Stromal cell of bone marrow (primary cell): ENCODE results near the gene NUCKS1.
A peak's percentile ranks its signal among the peaks of the same experiment; 100 is the strongest.

Experiments
- DNase-seq: peaks from one replicate; pipeline ENCODE4 v3.0.0-alpha.2; 2012; ENCODE audit warnings: low read depth

NUCKS1 gene

DNA sequence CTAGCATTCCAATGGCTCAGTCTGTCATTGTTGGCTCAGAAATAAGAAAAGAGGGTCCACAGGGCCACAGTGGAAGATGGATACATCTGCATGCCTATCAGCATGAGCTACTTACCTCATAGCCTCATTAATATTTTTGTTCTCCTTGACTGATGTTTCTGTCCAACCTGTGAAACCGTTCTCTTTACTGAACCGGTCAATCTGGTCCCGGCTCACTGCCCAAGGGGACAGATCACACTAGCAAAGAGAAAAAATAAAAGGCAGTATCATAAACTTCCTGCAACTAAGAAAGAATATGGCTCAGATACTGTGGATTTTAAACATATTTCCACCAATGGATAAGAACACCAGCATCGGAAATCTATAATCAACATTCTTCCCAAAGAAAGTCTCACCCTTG, 20.6 kb upstream of the NUCKS1 start:
- DNase-seq, result no peak

DNA sequence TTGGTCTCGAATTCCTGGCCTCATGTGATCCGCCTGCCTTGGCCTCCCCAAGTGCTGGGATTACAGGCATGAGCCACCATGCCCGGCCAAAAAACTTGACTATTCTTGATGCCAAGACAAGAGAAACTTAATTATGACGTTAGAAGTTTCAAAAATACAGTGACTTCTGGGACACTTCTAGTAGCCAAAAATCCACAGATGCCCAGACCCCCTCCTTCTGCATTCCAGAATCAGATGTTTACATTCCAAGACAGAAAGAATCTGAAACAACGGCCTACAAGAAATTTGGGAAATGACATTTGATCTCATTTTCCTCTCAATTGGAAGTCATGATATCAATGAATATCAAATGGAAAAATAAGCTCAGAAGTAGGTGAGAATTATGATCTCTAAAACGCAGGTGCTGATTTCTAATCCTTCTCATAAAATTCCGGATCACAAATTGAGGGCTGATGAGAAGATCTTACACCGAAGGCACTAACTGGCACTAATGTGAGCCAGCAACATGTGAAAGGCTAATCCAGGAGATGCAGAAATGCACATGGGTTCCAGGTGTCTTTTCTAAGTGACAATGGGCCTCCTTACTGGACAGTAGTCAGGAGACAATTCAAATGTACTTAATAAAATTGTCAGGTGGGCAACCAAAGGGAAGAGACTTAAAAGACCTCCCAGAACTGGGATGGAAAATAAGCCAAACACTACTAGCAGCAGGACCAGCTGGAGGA, 19.8 kb upstream of the NUCKS1 start:
- DNase-seq, result no peak

DNA sequence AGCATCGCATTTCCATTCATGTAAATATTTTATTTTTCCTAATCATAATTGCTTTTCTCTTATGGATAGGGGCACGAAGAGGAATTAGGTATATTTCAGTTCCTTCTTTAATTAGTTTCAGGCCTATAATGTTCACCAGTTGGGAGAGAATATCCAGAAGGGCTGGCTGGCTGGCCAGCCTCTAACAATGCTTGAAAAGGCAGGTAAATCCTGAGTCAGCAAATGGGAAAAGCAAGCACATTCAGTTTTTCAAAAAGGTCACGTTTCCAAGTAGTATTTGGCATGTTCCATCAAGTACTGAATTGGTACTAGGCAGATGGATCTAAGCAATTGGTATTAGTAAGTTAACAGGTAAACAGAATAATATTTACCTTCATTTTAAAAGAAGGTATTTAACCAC, 17.3 kb upstream of the NUCKS1 start:
- no peak for DNase-seq

DNA sequence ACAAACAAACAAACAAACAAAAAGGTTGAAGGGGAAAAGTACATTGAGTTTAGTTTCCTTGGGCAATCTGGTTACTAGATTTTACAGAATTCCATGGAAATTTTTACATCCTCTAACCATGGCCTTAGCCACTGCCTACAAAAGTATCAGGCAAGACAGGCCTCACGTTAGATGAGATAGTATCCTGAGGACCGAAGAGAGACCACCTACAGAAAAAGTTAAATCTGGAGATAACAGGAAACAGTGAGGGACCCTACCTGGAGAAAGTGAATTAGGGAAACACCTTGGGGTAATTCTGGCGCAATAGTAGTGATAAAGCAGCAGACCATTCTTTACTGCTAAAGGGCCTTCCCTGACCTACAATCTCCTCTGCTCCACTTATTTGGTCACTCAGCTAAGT, 16.6 kb upstream of the NUCKS1 start:
- DNase-seq, result no peak

DNA sequence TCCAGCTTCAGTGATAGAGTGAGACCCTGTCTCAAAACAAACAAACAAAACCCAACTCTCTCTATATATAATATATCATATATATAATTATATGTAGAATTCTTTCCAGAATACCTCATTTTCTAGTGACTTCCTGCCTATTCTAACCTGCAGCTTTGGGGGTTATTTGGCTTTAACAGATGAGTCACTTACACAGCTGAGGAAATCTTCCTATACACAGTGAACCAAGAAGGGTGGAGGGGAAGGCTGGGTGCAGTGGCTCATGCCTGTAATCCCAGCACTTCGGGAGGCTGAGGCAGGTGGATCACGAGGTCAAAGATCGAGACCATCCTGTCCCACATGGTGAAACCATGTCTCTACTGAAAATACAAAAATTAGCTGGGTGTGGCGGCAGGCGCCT, 16.1 kb upstream of the NUCKS1 start:
- DNase-seq, result no peak

DNA sequence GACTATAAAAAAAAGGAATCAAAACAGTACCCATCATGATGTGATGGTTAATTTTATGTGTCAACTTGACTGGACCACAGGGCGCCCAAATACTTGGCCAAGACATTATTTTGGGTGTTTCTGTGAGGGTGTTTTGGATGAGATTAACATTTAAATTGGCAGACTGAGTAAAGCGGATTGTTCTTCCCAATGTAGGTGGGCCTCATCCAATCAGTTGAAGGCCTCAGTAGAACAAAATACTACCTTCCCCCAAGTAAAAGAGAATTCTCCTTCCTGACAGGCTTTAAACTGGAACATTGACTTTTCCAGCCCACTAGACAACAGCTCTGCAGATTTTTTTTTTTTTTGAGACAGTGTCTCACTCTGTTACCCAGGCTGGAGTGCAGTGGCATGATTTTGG, 14.6 kb upstream of the NUCKS1 start:
- DNase-seq, result no peak

DNA sequence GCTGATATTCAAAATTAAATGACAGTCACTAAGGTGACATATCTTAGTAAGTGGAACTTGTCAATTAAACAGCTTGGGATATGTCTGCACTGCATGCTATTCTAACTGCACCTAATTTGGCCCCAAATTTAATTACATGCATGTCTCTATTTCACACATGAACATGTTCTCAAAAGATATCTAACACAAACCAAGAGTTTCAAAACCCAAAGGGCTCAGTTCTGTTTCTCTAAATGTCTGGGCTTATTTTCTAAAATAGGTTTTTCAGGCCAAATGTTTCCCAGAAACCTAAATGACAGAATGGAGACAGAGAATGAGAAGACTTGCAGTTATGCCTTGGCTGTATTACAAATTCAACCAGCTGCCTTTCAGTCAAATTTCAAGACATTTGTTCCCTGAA, 14.0 kb upstream of the NUCKS1 start:
- no peak for DNase-seq

DNA sequence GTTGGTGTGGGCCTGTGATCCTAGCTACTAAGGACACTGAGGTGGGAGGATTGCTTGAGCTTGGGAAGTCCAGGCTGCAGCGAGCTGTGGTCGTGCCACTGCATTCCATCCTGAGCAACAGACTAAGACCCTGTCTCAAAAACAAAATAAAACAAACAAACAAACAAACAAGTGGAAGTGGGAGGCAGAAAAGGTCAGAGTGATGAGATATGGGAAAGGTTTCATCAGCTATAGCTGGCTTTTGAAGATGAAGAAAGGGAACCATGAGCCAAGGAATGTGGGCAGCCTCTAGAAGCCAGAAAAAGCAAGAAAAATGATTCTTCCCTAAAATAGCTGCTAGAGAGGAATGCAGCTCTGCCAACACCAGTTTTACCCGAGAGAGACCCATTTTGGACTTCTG, 10.6 kb upstream of the NUCKS1 start:
- no peak for DNase-seq

DNA sequence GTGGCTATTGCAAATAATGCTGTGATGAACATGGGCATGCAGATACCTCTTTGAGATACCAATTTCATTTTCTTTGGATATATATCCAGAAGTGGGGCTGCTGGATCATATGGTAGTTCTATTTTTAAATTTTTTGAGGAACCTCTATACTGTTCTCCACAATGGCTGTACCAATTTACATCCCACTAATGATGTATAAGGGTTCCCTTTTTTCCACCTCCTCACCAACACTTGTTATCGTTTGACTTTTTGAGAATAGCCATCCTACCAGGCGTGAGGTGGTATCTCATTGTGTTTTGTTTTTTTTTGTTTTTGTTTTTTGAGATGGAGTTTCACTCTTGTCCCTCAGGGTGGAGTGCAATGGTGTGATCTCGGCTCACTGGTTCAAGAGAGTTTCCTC, 6.6 kb upstream of the NUCKS1 start:
- DNase-seq, result no peak

DNA sequence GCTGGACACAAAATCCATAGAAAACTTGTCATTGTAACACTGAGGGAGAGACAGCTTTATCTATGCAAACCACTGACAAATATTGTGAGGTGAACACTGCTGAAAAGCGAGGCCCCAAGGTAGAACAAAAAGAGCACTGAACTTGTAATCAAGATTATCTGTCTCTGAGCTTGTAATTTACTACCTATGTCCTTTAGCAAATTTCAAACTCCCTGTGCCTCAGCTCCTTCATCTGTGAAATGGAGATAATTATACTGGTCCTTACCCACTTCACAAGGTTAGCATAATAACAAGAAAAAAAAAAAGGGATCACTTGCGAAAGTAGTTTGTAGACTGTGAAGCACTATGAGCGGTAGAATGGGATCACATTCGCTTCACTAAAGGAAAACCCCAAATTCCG, 4.9 kb upstream of the NUCKS1 start:
- DNase-seq, result no peak

DNA sequence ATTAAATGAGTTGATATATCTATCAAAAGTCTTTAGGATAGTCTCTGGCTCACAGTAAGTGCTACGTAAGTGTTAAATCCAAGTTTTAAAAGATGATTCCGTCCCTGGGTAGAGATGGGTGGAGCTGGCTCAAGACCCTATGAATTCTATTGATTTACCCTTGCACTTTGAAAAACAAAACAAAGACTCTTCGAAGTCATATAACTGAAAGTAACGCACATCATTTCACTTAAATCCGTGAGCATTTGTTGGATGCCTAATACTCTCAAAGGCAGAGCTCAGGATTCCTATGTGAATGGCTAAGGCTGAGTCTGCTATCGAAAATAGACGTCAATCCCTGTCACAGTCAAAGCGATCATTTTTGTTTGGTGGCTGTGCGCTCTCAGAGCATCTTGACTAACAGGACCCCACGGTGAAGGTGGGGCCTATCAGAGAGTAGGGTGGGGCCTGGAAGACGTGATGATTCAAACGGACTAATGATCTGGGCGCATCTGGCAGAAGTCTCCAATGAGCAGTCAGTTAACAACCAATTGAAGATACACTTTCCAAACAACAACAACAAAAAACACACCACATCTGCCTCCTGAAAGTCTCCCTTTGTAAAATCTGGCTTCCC, 1.2 kb upstream of the NUCKS1 start:
- no peak for DNase-seq

DNA sequence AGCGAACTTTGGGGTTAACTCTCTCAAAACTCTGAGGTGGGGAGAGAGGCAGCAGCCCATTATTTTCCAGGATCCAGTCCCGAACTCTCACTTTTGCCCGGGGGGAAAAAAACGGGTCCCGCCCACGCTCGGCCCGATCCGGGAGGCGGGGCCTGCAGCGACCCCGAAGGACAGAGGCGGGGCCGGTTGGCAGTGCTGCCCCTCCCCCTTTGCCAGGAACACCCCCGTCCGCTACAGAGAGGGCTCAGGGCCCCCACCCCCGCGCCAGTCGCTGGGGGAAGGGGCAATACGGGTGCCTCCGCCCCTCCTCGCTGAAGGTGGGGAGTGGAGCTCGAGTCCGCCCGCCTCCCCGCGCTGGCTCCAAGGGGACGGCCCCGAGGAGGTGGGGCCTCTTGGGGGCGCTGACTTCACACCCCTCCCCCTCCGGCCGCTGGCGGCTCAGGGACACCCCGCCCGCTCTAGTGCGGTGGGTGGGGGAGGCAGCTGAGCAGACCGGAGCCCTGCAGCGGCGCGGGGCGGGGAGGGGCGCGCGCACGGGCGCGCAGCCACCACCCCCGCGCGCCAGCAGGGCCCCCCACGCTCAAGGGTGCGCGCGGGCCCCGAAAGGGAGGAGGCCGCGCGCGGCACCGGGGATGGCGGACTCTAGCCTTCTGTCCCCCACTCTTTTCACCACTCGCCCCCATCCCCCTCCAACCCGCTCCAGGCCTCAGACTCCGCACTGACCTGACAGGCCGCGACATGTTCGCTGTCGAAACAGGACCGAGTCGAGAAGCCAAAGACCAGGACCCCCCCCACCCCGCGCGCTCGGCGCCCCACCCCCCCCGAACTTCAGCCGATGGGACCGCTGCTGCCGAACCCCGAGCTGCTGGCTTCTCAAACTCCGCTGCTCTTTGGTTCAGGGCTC, 496 bp downstream of the NUCKS1 start:
- peak; percentile 88 for DNase-seq

DNA sequence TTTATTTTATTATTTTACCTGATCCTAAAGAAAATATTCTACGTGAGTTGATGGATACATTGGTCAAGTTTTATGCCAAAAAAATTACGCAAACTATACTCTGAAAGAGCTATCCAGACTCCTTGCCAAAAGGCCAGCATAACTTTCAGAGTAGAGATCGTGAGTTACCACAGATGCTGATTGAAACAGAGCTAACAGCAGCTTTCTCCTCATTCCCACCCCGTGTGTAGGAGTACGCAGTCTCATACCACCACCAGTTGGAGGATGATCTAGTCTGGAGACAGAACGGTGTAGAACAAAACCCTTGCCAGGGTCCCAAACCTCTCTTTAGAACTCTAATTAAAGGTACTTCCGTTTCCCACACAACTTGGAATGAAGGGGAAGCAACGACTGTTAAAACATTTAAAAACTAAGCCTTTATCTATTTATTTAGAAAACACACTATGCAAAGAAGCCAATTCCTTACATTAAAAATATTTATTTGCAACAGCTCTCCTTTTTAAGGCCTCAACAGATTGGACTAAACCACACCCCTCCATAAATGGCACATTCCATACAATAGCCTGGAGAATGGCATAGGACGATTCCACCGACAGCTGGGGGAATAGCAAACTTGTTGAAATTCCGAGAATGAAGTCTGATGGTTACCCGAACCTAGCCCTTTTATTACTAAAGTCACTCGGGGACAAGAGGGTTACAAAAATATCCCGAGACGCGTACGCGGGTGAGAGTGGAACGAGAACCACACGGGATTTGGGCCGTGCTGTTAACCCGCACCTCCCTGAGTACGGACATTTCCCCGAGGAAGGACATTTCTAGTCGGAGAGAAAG, 1.4 kb downstream of the NUCKS1 start:
- DNase-seq, result peak; percentile 71

DNA sequence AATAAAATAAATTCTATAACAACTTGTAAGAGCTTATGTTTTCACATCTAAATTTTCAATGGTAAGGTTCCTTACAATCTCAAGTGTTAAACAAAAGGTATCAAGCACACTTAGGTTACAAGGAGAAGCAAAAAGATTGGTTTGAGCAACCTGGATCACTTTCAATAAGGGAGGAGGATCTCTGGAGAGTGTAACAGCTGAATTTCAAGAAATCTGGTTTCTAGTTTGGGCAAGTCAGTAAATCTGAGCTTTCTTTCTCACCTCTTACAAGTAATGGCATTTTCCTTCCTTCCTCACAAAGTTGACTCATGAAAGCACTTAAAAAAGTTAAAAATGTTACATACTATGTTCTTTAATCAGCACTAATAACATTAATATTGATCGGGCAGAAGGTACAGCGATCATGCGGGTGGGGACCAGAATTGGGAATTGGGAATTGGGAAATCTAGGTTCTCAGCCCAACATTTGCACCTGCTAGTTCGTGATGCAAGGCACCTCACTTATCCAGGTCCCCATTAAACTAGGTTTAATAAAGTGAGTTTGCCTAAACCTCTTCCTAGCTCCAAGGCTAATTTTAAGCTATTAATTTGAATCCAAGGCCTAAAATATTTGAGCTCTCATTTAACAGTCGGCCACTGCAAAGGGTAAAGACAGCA, 3.1 kb downstream of the NUCKS1 start:
- DNase-seq, result no peak

DNA sequence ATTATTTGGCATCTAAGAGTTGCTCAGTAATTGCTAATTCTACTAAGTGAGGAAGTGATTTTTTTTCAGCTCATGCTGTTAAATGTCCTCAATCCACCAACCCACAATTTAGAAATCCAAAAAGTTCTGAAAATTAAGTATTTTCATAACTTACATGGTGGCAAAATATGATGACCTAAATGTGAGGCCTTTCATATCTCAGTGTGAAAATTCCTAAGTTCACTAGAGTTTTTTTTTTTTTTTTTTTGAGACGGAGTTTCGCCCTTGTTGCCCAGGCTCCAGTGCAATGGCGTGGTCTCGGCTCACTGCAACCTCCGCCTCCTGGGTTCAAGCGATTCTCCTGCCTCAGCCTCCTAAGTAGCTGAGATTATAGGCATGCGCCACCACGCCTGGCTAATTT, 5.6 kb downstream of the NUCKS1 start:
- DNase-seq, result no peak

DNA sequence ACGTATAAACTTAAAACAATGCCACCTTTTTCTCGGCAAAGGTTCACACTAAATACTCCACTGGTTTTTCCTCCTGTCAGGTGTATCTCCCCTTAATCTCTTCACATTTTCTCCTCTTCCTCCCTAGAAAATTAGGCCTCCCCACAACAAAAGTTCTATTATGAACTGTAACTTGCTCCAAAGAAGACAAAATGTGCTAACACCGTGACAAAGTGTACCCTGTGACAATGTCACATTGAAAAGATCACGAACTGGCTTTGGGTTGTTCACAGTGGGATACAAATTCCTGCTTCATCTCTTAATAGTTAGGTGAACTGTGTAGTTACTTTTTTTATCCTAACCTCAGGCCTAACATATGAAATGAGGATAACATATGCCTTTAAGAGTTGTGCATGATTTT, 6.0 kb downstream of the NUCKS1 start:
- no peak for DNase-seq

DNA sequence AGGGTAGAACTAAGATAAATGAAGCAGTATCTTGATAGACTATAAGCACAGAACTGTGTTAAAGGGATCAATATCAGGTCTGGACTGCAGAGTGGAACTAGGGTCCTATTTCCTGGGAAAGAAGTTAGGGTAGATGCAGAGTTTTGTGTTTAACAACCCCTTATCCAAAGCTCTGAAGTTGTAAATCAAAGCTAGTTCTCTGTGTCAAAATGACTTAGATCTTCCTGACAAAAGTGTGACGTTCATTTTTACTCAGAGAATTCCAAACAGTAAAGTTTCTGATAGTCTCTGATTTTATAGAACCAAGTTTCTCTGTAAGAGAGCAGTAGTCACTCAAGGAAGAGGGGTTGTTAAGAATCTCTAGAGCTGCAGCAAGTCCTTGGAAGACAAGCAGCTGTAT, 8.3 kb downstream of the NUCKS1 start:
- no peak for DNase-seq

DNA sequence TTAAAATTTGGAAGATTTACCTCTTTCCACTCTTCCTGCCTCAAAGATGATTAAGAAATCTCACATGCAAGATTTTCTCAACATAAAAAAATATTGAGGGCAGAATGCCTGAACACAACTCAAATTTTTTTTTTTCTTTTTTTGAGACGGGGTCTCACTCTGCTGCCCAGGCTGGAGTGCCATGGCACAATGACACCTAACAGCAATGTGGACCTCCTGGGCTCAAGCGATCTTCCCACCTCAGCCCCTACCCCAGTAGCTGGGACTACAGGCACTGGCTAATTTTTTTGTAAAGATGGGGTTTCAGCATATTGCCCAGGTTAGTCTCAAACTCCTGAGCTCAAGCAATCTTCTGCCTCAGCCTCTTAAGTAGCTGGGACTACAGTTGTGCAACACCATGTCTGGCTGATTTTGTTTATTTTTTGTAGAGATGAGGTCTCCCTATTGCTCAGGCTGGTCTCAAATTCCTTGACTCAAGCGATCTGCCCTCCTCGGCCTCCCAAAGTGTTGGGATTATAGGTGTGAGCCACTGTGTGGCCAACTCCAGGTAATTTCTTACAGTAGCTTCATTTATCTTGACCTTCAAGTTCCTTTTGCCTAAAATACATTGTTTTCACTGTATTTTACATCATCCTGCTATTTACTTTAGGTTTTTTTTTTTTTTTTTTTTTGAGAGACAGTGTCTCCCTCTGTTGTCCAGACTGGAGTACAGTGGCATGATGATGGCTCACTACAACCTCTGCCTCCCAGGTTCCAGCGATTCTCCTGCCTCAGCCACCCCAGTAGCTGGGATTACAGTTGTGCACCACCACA, 10.4 kb downstream of the NUCKS1 start:
- DNase-seq, result peak; percentile 16

DNA sequence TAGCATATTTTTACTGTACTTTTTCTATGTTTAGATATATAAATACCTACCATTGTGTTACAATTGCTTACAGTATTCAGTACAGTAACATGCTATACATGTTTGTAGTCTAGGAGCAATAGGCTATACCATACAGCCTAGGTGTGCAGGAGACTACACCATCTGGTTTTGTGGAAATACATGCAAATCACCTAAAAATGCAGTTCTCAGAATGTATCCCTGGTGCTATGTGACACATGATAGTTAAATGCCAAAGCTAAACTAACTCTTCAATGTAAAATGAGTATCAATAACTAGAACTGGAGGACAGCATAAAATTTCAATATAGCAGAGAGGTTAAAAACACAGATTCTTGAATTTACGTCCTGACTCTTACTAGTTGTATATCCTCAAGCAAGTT, 14.8 kb downstream of the NUCKS1 start:
- no peak for DNase-seq

DNA sequence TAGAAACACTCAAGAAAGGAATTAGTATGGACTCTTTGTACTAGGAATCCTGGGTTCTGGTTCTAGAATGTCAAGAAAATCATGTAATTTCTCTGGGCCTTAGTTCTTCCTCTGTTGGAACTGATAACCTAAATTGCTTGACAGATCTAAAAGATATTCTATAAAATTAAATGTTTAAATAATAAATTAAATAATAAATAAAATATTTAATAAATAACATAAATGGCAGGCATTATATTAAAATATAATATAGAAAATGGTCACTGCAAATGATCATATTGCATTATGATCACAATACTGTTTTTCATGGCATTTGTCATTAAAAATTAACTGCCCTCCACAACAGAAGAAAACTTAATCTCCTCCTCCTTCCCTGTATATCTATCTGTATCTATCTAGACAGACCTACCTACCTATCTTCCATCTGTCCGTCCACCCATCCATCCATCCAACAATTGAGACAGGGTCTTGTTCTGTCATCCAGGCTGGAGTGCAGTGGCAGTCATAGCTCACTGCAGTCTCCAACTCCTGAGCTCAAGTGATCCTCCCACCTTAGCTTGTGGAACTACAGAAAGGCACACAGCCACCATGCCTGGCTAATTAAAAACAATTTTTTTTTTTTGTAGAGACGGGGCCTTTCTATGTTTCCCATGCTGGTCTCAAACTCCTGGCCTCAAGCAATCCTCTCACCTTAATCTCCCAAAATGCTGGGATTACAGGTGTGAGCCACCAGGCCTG, 16.4 kb downstream of the NUCKS1 start:
- no peak for DNase-seq
